Measurements from ENCODE around the gene HSPA6.
"Not testable (repeated sequence)": the region's sequence is repeated elsewhere in the genome, so short reads cannot be mapped to it uniquely, and the experiment has no call there.

Gene HSPA6

GRCh38 chr1:161557506-161558450 is 33.4 kb downstream of the HSPA6 start:
- DNase-seq (ENCODE audit: extremely low read depth in 1 of 2, low read depth in 1 of 2): not testable (repeated sequence)

GRCh38 chr1:161560960-161561715 is 36.8 kb downstream of the HSPA6 start:
- not testable (repeated sequence) for DNase-seq (ENCODE audit: extremely low read depth in 1 of 2, low read depth in 1 of 2)

- DNase-seq (ENCODE audit: extremely low read depth in 1 of 2, low read depth in 1 of 2): not testable (repeated sequence)
These were observed 38.1 kb downstream of the HSPA6 start for GRCh38 chr1:161562441-161562840.

DNA sequence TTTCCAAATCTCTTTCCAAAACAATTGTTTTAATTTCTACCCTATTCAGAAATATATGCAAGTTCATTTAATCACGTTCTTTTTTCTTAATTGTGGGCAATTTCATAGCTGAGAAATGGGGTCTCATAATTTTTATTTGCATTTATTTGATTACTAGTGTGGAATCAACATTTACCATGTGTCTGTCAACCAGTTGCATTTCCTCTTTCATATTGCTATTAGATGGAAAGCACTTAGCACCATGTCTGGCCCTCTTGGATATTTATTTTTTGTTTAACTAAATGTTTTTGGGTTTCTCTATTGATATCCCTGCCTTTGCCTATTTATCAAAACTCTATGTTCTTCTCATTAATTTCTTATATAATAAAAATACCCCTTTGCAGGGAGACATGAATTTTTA is 39.2 kb downstream of the HSPA6 start:
- DNase-seq (ENCODE audit: extremely low read depth in 1 of 2, low read depth in 1 of 2): not testable (repeated sequence)

DNA sequence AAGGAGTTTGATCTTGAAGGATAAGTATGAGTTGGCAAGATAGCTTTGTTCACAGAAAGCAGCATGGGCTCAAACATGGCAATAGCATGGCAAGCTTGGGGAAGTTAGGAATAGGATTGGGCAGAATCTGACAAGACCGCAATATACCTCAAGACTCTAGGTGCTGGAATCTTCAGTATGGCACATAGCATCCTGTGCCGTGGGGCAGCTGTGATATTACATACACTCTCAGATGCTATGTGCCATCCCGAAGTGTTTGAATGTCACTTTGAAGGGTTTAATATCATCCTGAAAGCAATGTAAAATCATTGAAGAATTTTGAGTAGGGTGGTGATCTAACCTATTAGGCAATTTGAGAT is 42.2 kb downstream of the HSPA6 start:
- not testable (repeated sequence) for DNase-seq (ENCODE audit: extremely low read depth in 1 of 2, low read depth in 1 of 2)

GRCh38 chr1:161571703-161572102 is 47.4 kb downstream of the HSPA6 start:
- not testable (repeated sequence) for DNase-seq (ENCODE audit: extremely low read depth in 1 of 2, low read depth in 1 of 2)

All from stimulated activated CD8-positive, alpha-beta memory T cell treated with anti-CD3 and anti-CD28 coated beads, Interleukin-7, amount 100 ng/mL, for 48 hours (primary cell).